Smooth muscle cell (in vitro differentiated cells): ENCODE data around the gene NMT1. TPM values are rescaled to one million over a fixed set of nuclear protein-coding genes. Genes with fewer than 3 reads are reported as not detected.

Source experiments
- DNase-seq: peaks from one replicate; lab custom pipeline; 2025; ENCODE audit not compliant: unreplicated experiment; lab: John Stamatoyannopoulos, UW
- H2AFZ ChIP-seq: fragments of 200-600 bp; sonication (generic); 2 replicates; pipeline ENCODE4 v1.6.0; 2016; ENCODE audit warnings: antibody characterized with exemption, low read depth, mild to moderate bottlenecking
- H3F3A ChIP-seq: fragments of 200-600 bp; sonication (generic); 2 replicates; pipeline ENCODE4 v1.6.0; 2017; ENCODE audit warnings: antibody characterized with exemption, low read depth
- H3K27ac ChIP-seq: fragments of 200-600 bp; sonication (generic); 2 replicates; pipeline ENCODE4 v1.5.1; 2016; ENCODE audit warnings: low read depth, mild to moderate bottlenecking
- H3K27me3 ChIP-seq: fragments of 200-600 bp; sonication (generic); 2 replicates; pipeline ENCODE4 v1.6.1; 2016; ENCODE audit warnings: low read depth, mild to moderate bottlenecking
- H3K36me3 ChIP-seq: fragments of 200-600 bp; sonication (generic); 2 replicates; pipeline ENCODE4 v1.5.1; 2016; ENCODE audit warnings: low read depth
- H3K4me1 ChIP-seq: fragments of 200-600 bp; sonication (generic); 2 replicates; pipeline ENCODE4 v1.5.1; 2016; ENCODE audit warnings: low read depth
- H3K4me2 ChIP-seq: fragments of 200-600 bp; sonication (generic); 2 replicates; pipeline ENCODE4 v1.6.0; 2016; ENCODE audit warnings: mild to moderate bottlenecking
- H3K4me3 ChIP-seq: fragments of 200-600 bp; sonication (generic); 2 replicates; pipeline ENCODE4 v1.5.1; 2016; ENCODE audit warnings: mild to moderate bottlenecking
- H3K79me2 ChIP-seq: fragments of 200-600 bp; sonication (generic); 2 replicates; pipeline ENCODE4 v1.6.0; 2016; ENCODE audit warnings: low read depth, mild to moderate bottlenecking
- H3K9ac ChIP-seq: fragments of 200-600 bp; sonication (generic); 2 replicates; pipeline ENCODE4 v1.6.0; 2016; ENCODE audit warnings: low read depth
- H3K9me3 ChIP-seq: fragments of 200-600 bp; sonication (generic); replicated peaks from 2 replicates; pipeline ENCODE4 v1.5.1; 2016; ENCODE audit warnings: low read depth
- H4K20me1 ChIP-seq: fragments of 200-600 bp; sonication (generic); 2 replicates; pipeline ENCODE4 v1.6.0; 2016; ENCODE audit warnings: low read depth
- WGBS: methylation state at CpG from one replicate; pipeline ENCODE4 v1.1.7; 2016; ENCODE audit warnings: low lambda C conversion rate; 5-methylcytosine and 5-hydroxymethylcytosine counted together
- polyA plus RNA-seq: library from polyadenylated mRNA; unstranded; fragments of >200 nt; fragmentation: Nextera tagmentation; extraction: Ambion mirVana; gene quantifications from 2 replicates; pipeline ENCODE4 v1.2.1, GENCODE V29; 2016
- total RNA-seq: library from RNA; depleted of rRNA; stranded (reverse); fragments of >200 nt; gene quantifications from 2 replicates; pipeline ENCODE4 v1.2.3, GENCODE V29; 2014
- TF ChIP-seq, protein P1 (sequence below): fragments of 200-600 bp; sonication (generic); IDR thresholded peaks from 2 replicates; pipeline ENCODE4 v1.5.1; 2017; ENCODE audit warnings: borderline replicate concordance, mild to moderate bottlenecking, antibody characterized with exemption; ENCODE audit not compliant: insufficient read depth, poor library complexity, severe bottlenecking

Gene NMT1
- total and polyA plus RNA-seq, 2 experiments from 2014 or later = 87.6 to 105 TPM

- DNase-seq = no peak
- Histone ChIP-seq H2AFZ (no peak overlapping the region), H3K4me1 (peaks cover 7% of the 10 kb centered on the region), H3K4me3 (no peak overlapping the region), H3F3A (peaks cover 10% of the 10 kb centered on the region), H3K9ac (no peak overlapping the region), H3K27ac (no peak overlapping the region), H3K4me2 (peak overlapping the region; percentile 80), H3K9me3 (no peaks in the 10 kb centered on the region), H3K79me2 (peaks cover 4% of the 10 kb centered on the region), H4K20me1 (peaks cover 14% of the 10 kb centered on the region), H3K27me3 (no peaks in the 10 kb centered on the region), H3K36me3 (no peaks in the 10 kb centered on the region)
- 87% methylated on average over 8 of the region's 8 CpGs for WGBS
- TF ChIP-seq, protein P1, sequence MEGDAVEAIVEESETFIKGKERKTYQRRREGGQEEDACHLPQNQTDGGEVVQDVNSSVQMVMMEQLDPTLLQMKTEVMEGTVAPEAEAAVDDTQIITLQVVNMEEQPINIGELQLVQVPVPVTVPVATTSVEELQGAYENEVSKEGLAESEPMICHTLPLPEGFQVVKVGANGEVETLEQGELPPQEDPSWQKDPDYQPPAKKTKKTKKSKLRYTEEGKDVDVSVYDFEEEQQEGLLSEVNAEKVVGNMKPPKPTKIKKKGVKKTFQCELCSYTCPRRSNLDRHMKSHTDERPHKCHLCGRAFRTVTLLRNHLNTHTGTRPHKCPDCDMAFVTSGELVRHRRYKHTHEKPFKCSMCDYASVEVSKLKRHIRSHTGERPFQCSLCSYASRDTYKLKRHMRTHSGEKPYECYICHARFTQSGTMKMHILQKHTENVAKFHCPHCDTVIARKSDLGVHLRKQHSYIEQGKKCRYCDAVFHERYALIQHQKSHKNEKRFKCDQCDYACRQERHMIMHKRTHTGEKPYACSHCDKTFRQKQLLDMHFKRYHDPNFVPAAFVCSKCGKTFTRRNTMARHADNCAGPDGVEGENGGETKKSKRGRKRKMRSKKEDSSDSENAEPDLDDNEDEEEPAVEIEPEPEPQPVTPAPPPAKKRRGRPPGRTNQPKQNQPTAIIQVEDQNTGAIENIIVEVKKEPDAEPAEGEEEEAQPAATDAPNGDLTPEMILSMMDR = no peak
These were observed 83.9 kb downstream of the NMT1 start for GRCh38 chr17:45145035-45145389.

DNA sequence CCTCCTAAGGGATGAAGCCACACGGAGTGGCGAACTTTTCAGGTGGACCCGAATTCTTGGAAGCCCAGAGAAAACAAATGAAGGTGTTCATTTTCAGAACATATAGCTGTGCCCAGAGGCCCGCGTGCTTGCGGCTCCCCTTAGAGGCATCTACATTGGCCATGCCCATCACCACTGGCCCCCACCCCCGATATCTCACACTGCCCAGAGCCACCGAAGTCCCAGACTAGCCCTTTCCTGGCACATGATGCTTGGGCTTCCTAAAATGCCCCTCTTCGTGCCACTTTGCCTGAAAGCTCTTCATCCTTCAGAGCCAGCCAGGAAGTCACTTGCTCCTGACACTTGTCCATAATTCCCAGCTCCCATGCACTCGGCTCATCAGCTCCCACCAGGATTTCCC, 85.0 kb downstream of the NMT1 start:
- no peak overlapping the region for H2AFZ ChIP-seq
- peaks cover 15% of the 10 kb centered on the region for H3K79me2 ChIP-seq
- H3K27me3 ChIP-seq = no peaks in the 10 kb centered on the region
- no peak overlapping the region for H3K4me3 ChIP-seq
- peaks cover 17% of the 10 kb centered on the region for H3F3A ChIP-seq
- TF ChIP-seq, protein P1 = no peak
- no peak overlapping the region for H3K9ac ChIP-seq
- peaks cover 10% of the 10 kb centered on the region for H3K4me1 ChIP-seq
- peaks cover 26% of the 10 kb centered on the region for H4K20me1 ChIP-seq
- WGBS = 91% methylated on average over 10 of the region's 10 CpGs
- no peaks in the 10 kb centered on the region for H3K36me3 ChIP-seq
- H3K4me2 ChIP-seq = peak overlapping the region; percentile 80
- H3K9me3 ChIP-seq = no peaks in the 10 kb centered on the region
- DNase-seq = no peak
- peak overlapping the region; percentile 97 for H3K27ac ChIP-seq

GRCh38 chr17:45146592-45146889, 85.4 kb downstream of the NMT1 start:
- no peak for DNase-seq
- Histone ChIP-seq H3K36me3 (no peaks in the 10 kb centered on the region), H3K27ac (peak overlapping the region; percentile 97), H3K79me2 (peaks cover 19% of the 10 kb centered on the region), H3K9ac (no peak overlapping the region), H3K9me3 (no peaks in the 10 kb centered on the region), H3F3A (peaks cover 20% of the 10 kb centered on the region), H3K27me3 (no peaks in the 10 kb centered on the region), H3K4me2 (peak overlapping the region; percentile 80), H3K4me1 (peaks cover 14% of the 10 kb centered on the region), H3K4me3 (peak overlapping the region; percentile 62), H2AFZ (no peak overlapping the region), H4K20me1 (peaks cover 29% of the 10 kb centered on the region)
- TF ChIP-seq, protein P1 = no peak
- WGBS = 95% methylated on average over 4 of the region's 4 CpGs

DNA sequence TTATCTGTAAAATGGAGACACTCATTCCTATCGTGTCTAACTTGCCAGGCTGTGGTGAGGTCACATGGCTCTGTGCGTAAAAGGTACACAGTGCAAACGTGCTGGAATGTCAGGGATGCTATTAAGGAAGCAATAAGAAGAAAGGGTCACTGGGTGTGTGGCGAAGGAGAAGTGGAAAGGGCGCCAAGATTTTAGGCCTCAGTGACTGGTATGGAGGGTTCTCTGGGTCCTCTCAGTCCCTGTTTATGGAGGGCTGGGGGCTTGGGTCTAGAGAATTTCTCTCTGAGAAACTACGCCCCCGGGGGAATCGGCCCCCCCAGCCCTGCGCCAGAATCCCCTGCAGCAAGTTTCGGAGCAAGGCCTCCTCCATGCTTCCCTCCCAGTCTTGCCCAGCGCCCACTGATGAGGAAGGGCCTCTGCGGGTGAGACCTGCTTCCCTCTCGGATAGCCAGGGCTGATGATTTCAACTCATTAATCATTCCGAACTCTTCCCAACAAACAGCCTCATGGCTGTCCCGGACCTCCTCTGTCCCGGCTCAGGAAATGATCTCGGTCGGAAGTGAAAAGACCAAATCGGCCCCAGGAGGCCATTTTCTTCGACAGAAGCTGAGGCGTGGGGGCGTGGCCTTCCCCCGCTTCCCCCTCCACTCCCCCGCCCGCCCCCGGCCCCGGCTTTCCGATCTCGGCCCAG, 85.9 kb downstream of the NMT1 start:
- H3K9me3 ChIP-seq = no peaks in the 10 kb centered on the region
- peaks cover 19% of the 10 kb centered on the region for H3K4me1 ChIP-seq
- peak overlapping the region; percentile 97 for H3K27ac ChIP-seq
- no peak for DNase-seq
- H3K27me3 ChIP-seq = no peaks in the 10 kb centered on the region
- peak overlapping the region; percentile 80 for H3K4me2 ChIP-seq
- H2AFZ ChIP-seq = peak overlapping the region; percentile 54
- TF ChIP-seq, protein P1 = no peak
- H3F3A ChIP-seq = peaks cover 23% of the 10 kb centered on the region
- 17% methylated on average over 27 of the region's 29 CpGs for WGBS
- peak overlapping the region; percentile 98 for H3K9ac ChIP-seq
- H3K4me3 ChIP-seq = peak overlapping the region; percentile 62
- peaks cover 24% of the 10 kb centered on the region for H3K79me2 ChIP-seq
- peaks cover 34% of the 10 kb centered on the region for H4K20me1 ChIP-seq
- H3K36me3 ChIP-seq = no peaks in the 10 kb centered on the region
